Measurements from ENCODE around the gene PRTG.
"Not testable (repeated sequence)": the region's sequence is repeated elsewhere in the genome, so short reads cannot be mapped to it uniquely, and the experiment has no call there.

Gene PRTG

GRCh38 chr15:55741833-55742497 is 987 bp downstream of the PRTG start:
- no peak for DNase-seq

- no peak for DNase-seq
These were observed 1.7 kb downstream of the PRTG start for GRCh38 chr15:55740981-55741832.

GRCh38 chr15:55740359-55740878 is 2.5 kb downstream of the PRTG start:
- DNase-seq = no peak

- DNase-seq = no peak
These were observed 3.3 kb downstream of the PRTG start for GRCh38 chr15:55739641-55740040.

GRCh38 chr15:55738715-55739114 is 4.2 kb downstream of the PRTG start:
- DNase-seq = no peak

GRCh38 chr15:55737373-55737772 is 5.6 kb downstream of the PRTG start:
- DNase-seq = no peak

- DNase-seq = no peak
These were observed 6.2 kb downstream of the PRTG start for GRCh38 chr15:55736756-55737155.

- DNase-seq = no peak
These were observed 8.3 kb downstream of the PRTG start for GRCh38 chr15:55734641-55735040.

GRCh38 chr15:55733461-55733860 is 9.5 kb downstream of the PRTG start:
- DNase-seq = not testable (repeated sequence)

- DNase-seq = no peak
These were observed 21.3 kb downstream of the PRTG start for GRCh38 chr15:55721554-55722185.

GRCh38 chr15:55715355-55716076 is 27.4 kb downstream of the PRTG start:
- DNase-seq = no peak

GRCh38 chr15:55714064-55714463 is 28.9 kb downstream of the PRTG start:
- DNase-seq = no peak

- DNase-seq = no peak
These were observed 30.6 kb downstream of the PRTG start for GRCh38 chr15:55712363-55712762.

- DNase-seq = no peak
These were observed 32.7 kb downstream of the PRTG start for GRCh38 chr15:55710286-55710685.

GRCh38 chr15:55709458-55709857 is 33.5 kb downstream of the PRTG start:
- no peak for DNase-seq

GRCh38 chr15:55708720-55709119 is 34.2 kb downstream of the PRTG start:
- DNase-seq = no peak

- no peak for DNase-seq
These were observed 35.0 kb downstream of the PRTG start for GRCh38 chr15:55707951-55708350.

- DNase-seq = no peak
These were observed 35.4 kb downstream of the PRTG start for GRCh38 chr15:55707518-55707917.

- no peak for DNase-seq
These were observed 39.1 kb downstream of the PRTG start for GRCh38 chr15:55703873-55704301.

- no peak for DNase-seq
These were observed 42.1 kb downstream of the PRTG start for GRCh38 chr15:55700876-55701275.

- no peak for DNase-seq
These were observed 44.3 kb downstream of the PRTG start for GRCh38 chr15:55698653-55699052.

GRCh38 chr15:55696221-55696620 is 46.7 kb downstream of the PRTG start:
- no peak for DNase-seq

GRCh38 chr15:55695432-55695831 is 47.5 kb downstream of the PRTG start:
- no peak for DNase-seq
